AG04449 (cell line): ENCODE results near the gene IRF9.
"Not testable (repeated sequence)": the region's sequence is repeated elsewhere in the genome, so short reads cannot be mapped to it uniquely, and the experiment has no call there.

Experiments used
- CTCF ChIA-PET: fragments of 350-600 bp; formaldehyde crosslinking; extraction: SDS; loops from one replicate; lab custom pipeline; 2021; ENCODE audit warnings: antibody characterized with exemption; lab: Yijun Ruan, JAX
- POLR2A ChIA-PET: fragments of 400-600, 350-600 bp; formaldehyde crosslinking; extraction: SDS; loops from one replicate; lab custom pipeline; 2020; ENCODE audit warnings: antibody characterized with exemption, inconsistent platforms; lab: Yijun Ruan, JAX
- DNase-seq: peaks from one replicate; pipeline ENCODE4 v3.0.0-alpha.2; 2010; ENCODE audit warnings: low read depth, low spot score
- H3K4me3 ChIP-seq: 2 replicates; pipeline ENCODE4 v1.5.1; 2011; ENCODE audit warnings: low read depth, mild to moderate bottlenecking, control low read depth, low read length
- TF ChIP-seq, protein P1 (sequence below): IDR thresholded peaks from one replicate; pipeline ENCODE4 v1.5.1; 2011; ENCODE audit warnings: mild to moderate bottlenecking, moderate library complexity, low read length, control low read depth, inconsistent platforms; ENCODE audit not compliant: insufficient read depth; ENCODE audit errors: missing control alignments

IRF9 gene

DNA sequence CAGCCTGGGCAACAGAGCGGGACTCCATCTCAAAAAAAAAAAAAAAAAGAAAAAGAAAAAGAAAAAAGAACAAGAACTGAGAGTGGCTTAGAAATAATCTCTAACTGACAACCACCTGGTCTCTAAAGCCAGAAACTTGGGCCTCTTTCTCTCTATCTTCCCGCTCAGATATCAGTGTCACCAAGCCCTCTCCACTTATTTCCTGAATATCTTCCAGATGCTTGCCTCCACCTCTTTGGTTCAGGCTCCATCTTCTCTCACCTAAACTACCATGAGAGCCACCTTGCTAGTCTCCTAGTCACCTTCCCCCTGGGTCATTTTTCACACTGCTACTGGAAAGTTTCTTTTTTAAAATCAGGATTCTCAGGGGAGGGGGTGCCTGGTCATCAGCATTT lies 36.0 kb downstream of the IRF9 start:
- H3K4me3 ChIP-seq: peak overlapping the region; percentile 3; the same call in 1 of the 2 replicates
- no peak for DNase-seq
- CTCF ChIA-PET: interaction anchor here (1.9 to 2.2 kb wide), 2 partner anchors 36 to 139 kb away, joined by 7 to 9 read pairs; partner anchors contain the start of gene IRF9

DNA sequence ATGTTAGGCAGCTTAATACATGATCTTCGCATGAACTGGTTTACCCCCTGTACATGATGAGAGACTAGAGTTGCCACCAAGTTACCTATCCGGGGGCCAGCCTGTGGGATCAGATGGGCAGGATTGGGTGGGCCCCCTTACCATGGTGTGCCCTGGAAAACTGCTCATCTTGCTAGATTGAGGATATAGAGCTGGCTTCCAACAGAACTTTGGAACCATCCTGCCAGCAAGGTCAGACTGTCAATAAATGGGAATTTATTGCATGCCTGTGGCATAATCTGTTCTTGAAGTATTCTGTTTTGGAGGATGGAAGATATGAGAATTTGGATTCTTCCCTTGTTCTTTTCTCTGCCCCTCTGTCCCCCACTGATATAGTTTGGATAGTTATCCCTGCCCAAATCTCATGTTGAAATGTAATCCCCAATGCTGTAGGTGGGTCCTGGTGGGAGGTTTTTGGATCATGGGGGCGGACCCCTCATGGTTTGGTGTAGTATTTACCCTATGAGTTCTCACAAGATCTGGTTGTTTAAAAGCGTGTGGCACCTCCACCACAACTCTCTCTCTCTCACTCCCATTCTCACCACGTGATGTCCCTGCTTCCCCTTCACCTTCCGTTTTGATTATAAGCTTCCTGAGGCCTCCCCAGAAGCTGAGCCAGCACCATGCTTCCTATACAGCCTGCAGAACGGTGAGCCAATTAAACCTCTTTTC lies 37.9 kb downstream of the IRF9 start:
- no peak overlapping the region for H3K4me3 ChIP-seq
- no peak for DNase-seq
- CTCF ChIA-PET: interaction anchor here (1.1 to 1.6 kb wide), 2 partner anchors 38 to 109 kb away, joined by 4 read pairs; partner anchors contain the start of genes CIDEB and IRF9
- POLR2A ChIA-PET: no interaction called here
- TF ChIP-seq, protein P1, sequence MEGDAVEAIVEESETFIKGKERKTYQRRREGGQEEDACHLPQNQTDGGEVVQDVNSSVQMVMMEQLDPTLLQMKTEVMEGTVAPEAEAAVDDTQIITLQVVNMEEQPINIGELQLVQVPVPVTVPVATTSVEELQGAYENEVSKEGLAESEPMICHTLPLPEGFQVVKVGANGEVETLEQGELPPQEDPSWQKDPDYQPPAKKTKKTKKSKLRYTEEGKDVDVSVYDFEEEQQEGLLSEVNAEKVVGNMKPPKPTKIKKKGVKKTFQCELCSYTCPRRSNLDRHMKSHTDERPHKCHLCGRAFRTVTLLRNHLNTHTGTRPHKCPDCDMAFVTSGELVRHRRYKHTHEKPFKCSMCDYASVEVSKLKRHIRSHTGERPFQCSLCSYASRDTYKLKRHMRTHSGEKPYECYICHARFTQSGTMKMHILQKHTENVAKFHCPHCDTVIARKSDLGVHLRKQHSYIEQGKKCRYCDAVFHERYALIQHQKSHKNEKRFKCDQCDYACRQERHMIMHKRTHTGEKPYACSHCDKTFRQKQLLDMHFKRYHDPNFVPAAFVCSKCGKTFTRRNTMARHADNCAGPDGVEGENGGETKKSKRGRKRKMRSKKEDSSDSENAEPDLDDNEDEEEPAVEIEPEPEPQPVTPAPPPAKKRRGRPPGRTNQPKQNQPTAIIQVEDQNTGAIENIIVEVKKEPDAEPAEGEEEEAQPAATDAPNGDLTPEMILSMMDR: no peak

More for the DNA sequence above, 36.0 kb downstream of the IRF9 start:
- POLR2A ChIA-PET: no interaction called here
- TF ChIP-seq, protein P1: no peak

DNA sequence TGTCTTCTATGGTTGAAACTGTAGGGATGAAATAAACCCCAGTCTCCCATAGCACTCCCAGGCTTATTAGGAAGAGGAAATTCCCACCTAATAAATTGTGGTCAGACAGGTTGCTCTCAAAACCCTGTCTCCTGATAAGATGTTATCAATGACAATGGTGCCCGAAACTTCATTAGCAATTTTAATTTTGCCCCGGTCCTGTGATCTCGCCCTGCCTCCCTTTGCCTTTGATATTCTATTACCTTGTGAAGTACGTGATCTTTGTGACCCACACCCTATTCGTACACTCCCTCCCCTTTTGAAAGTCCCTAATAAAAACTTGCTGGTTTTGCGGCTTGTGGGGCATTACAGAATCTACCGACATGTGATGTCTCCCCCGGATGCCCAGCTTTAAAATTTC lies 41.5 kb downstream of the IRF9 start:
- DNase-seq, H3K4me3 ChIP-seq: not testable (repeated sequence)
- POLR2A ChIA-PET: interaction anchor here (1.4 kb wide), 1 partner anchor 8 kb away, joined by 4 read pairs; the partner anchor contains the start of gene TM9SF1
- CTCF ChIA-PET: interaction anchor here (1.4 kb wide), 1 partner anchor 95 kb away, joined by 6 read pairs; no protein-coding TSS in a partner anchor

DNA sequence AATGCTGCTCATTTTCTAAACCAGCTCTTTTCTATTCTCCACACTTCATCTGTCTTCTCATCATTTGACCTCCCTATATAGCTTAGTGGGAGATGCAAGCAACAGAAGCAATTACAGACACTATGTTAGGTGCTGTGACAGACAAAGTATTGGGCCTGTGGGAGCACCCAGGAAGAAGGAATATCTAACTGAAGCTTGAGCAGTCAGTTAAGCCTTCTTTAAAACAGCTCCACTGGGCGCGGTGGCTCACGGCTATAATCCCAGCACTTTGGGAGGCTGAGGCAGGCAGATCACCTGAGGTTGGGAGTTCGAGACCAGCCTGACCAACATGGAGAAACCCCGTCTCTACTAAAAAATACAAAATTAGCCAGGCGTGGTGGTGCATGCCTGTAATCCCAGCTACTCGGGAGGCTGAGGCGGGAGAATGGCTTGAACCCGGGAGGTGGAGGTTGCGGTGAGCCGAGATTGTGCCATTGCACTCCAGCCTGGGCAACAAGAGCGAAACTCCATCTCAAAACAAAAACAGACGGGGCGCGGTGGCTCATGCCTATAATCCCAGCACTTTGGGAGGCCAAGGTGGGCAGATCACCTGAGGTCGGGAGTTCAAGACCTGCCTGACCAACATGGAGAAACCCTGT lies 42.3 kb downstream of the IRF9 start:
- H3K4me3 ChIP-seq, DNase-seq: not testable (repeated sequence)
- ChIA-PET POLR2A (interaction anchor here (1.4 kb wide), 1 partner anchor 8 kb away, joined by 4 read pairs; the partner anchor contains the start of gene TM9SF1), CTCF (interaction anchor here (1.4 kb wide), 1 partner anchor 94 kb away, joined by 6 read pairs; no protein-coding TSS in a partner anchor)

DNA sequence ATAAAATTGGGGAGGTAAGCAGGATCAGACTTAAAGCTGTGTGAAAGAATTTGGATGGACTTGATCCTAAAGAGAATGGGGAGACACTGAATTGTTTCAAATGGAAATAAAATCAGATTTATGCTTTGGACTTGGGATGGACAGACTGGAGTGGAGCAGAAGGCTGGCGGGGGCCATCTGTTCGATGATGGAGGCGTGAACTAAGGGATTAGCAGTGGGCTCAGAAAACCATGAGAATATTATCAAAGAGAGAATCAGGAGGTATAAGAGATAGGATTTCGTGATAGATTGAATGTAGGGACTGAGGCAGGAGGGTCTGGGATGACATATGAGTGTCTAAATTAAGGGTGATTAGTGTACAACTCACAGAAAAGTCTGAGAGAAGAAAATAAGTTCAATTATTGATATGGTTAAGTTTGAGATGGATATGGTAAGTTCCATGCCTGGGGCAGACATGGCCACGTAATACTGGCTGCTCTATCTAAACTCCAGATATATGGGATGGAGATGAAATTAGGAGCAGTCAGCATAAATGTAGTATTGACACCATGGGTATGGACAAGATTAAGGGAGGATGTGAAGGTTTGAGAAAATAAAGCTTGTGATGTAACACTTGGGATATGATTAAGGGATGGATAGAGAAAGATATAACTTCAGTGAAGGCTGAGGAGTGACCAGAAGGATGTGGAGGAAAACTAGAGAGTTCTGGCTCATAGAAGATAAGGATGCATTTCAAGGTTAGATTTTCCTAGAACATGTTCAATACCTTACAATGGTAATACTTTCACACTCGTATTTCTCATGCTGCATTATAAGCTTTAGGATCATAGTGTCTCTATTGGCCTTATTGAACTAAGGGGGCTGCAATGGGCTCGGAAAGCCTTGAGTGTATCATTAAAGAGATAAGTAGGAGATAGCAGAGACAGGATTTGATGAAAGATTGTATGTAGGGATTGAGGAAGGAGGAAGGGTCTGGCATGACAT lies 43.4 kb downstream of the IRF9 start:
- POLR2A ChIA-PET: interaction anchor here (0.5 kb wide), 1 partner anchor 96 kb away, joined by 3 read pairs; no protein-coding TSS in a partner anchor

DNA sequence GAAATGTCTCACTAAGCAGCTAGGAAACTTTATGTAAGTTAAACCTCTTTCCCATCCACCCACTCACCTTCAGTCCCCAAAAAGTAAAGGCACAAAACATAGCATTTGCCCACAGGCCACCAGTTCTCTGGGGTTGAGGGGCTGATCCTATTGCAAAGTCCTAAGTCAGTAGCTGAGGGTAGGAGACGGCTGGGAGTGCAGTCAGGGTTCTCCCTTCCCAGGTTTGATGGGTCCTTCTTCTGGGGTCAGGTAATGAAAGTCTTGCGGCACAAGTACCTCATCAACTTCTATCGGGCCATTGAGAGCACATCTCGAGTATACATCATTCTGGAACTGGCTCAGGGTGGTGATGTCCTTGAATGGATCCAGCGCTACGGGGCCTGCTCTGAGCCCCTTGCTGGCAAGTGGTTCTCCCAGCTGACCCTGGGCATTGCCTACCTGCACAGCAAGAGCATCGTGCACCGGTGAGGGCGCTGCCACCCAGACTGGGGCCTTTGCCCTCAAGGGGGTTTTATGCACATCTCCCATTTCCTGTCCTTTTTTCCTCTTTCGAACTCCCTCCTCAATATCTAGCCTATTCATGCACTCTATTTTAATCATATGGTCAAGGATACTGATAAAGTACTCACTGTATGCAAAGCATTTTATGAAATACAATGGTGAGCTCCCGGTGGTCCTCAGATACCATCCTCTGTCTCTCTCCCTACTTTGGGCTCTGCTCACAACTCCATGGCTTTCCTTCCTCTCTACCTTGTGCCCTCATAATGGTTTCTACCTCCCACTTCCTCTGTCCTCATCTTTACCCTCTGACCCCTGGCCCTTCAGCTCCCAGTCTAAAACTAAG lies 45.4 kb downstream of the IRF9 start:
- POLR2A ChIA-PET: interaction anchor here (1.0 to 1.3 kb wide), 2 partner anchors 9 to 11 kb away, joined by 3 read pairs; partner anchors contain the start of genes MDP1 and TM9SF1
- no peak for DNase-seq
- no peak overlapping the region for H3K4me3 ChIP-seq
- TF ChIP-seq, protein P1: no peak
- CTCF ChIA-PET: interaction anchor here (1.1 to 2.1 kb wide), 6 partner anchors 11 to 101 kb away, joined by 3 to 10 read pairs (median 5); partner anchors contain the start of genes CIDEB, EMC9, IRF9 and TINF2

More for the DNA sequence above, 43.4 kb downstream of the IRF9 start:
- no peak overlapping the region for H3K4me3 ChIP-seq
- DNase-seq: no peak
- TF ChIP-seq, protein P1: no peak
- CTCF ChIA-PET: no interaction called here
